Activated CD4-positive, alpha-beta memory T cell treated with anti-CD3 and anti-CD28 coated beads, Interleukin-2, amount 10 ng/mL, durations not matched to agents 7 days and 5 days (primary cell): ENCODE data around the gene PSMD9. TPM values are rescaled to one million over a fixed set of nuclear protein-coding genes. Genes with fewer than 3 reads are reported as not detected.

Source experiments
- CTCF ChIA-PET: fragments of 350-600 bp; sonication (Branson Sonifier 250); formaldehyde crosslinking; loops from one replicate; lab custom pipeline; 2021; ENCODE audit warnings: antibody characterized with exemption, inconsistent platforms; lab: Charles Lee
- POLR2A ChIA-PET: fragments of 350-600 bp; sonication (Branson Sonifier 250); formaldehyde crosslinking; loops from one replicate; lab custom pipeline; 2021; ENCODE audit warnings: antibody characterized with exemption; lab: Charles Lee
- DNase-seq: peaks from one replicate; pipeline ENCODE4 v3.0.0-alpha.2; 2020
- H3K27ac Mint-ChIP-seq: one replicate; pipeline ENCODE4 v1.8.0; 2021; ENCODE audit warnings: mild to moderate bottlenecking, mixed read lengths
- H3K27me3 Mint-ChIP-seq: one replicate; pipeline ENCODE4 v1.8.0; 2021; ENCODE audit warnings: mixed read lengths
- H3K36me3 Mint-ChIP-seq: one replicate; pipeline ENCODE4 v1.8.0; 2021; ENCODE audit warnings: low read depth, mixed read lengths
- H3K4me1 Mint-ChIP-seq: one replicate; pipeline ENCODE4 v1.8.0; 2021; ENCODE audit warnings: mixed read lengths
- H3K4me3 Mint-ChIP-seq: one replicate; pipeline ENCODE4 v1.8.0; 2021; ENCODE audit warnings: mild to moderate bottlenecking, mixed read lengths
- H3K9me3 Mint-ChIP-seq: one replicate; pipeline ENCODE4 v1.8.0; 2021; ENCODE audit warnings: mixed read lengths
- total RNA-seq, 2 experiments: library from RNA; stranded (reverse); gene quantifications; one replicate each; pipeline ENCODE4 v1.2.3, GENCODE V29; 2021

PSMD9 gene
- total RNA-seq, 2 experiments from 2014 or later: 56.3 to 59.7 TPM

DNA sequence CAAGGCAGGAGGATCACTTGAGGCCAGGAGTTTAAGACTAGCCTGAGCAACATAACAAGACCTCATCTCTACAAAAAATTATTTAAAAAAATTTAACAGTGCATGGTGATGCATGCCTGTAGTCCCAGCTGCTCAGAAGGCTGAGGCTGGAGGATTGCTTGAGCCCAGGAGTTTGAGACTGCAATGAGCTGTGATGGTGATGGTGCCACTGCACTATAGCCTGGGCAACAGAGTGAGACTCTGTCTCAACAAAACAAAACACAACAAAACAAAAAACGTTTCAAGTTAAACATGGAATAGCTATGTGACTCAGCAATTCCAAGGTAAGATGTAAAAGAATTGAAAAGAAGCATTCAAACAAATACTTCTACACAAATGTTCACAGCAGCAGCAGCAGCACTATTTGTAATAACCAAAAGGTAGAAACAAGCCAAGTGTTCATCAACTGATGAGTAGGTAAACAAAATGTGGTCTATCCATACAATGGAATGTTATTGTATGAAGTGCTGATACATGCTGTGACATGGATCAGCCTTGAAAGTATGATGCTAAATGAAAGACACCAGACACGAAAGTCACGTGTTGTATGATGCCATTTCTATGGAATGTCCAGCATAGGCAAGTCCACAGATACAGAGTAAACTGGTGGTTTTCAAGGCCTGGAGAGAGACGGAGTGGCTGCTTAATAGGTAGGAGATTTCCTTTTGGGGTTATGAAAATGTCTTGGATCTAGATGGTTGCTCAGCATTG is 61.2 kb downstream of the PSMD9 start:
- no peak for DNase-seq
- H3K4me1 Mint-ChIP-seq: no peaks in the 10 kb centered on the region
- H3K9me3 Mint-ChIP-seq: no peaks in the 10 kb centered on the region
- H3K27me3 Mint-ChIP-seq: peaks cover 4% of the 10 kb centered on the region
- H3K4me3 Mint-ChIP-seq: no peak overlapping the region
- H3K27ac Mint-ChIP-seq: no peak overlapping the region
- ChIA-PET POLR2A (no interaction called here), CTCF (interaction anchor here (0.5 kb wide), 1 partner anchor 93 kb away, joined by 3 read pairs; no protein-coding TSS in a partner anchor)
- H3K36me3 Mint-ChIP-seq: no peaks in the 10 kb centered on the region

DNA sequence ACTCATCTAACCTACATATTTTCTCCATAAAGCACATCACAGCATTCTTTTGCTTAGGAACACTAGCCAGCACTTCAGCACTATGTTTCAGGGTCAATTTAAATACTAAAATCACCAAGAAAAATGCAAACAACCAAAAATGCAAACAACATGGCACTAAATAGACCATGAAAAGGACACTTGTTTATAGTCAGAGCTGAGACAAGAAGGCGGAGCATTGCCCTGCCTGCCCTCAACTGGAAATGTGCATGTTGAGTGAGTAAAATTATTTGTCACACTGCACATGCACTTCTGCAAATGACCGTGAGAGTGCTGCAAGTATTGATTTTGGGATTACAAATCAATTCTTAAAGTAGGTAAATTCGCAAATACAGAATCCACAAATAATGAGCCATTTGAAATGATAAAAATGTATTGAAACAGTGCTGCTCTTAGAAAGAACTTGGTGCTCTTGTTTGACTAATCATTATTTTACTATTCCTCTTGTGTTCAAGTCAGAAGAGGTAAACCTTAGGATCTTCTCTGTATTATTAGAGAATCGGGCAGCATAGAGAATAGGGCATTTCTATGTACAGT is 64.6 kb downstream of the PSMD9 start:
- peaks cover 6% of the 10 kb centered on the region for H3K27me3 Mint-ChIP-seq
- no peaks in the 10 kb centered on the region for H3K9me3 Mint-ChIP-seq
- CTCF ChIA-PET: no interaction called here
- H3K36me3 Mint-ChIP-seq: no peaks in the 10 kb centered on the region
- no peak overlapping the region for H3K27ac Mint-ChIP-seq
- no peak overlapping the region for H3K4me3 Mint-ChIP-seq
- POLR2A ChIA-PET: no interaction called here
- H3K4me1 Mint-ChIP-seq: no peaks in the 10 kb centered on the region
- DNase-seq: no peak

DNA sequence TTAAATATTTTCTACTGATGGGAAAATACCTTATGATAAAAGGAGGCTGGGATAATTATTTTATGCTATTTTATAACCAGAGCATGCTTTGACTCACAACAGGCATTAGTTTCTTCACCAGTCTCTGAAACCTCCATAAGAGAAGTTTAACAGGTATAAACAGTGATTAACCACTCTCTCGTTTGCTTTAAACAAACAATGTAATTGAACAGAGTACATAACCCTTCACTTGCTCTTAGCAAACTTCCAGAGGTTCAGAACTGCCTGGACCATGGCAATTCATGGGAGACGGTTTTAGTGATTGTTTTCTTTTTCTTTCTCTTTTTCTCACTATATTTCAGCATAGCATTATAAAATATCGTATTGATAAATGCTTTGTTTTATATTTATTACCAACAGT is 65.1 kb downstream of the PSMD9 start:
- no peaks in the 10 kb centered on the region for H3K9me3 Mint-ChIP-seq
- ChIA-PET CTCF (no interaction called here), POLR2A (no interaction called here)
- DNase-seq: no peak
- H3K4me3 Mint-ChIP-seq: no peak overlapping the region
- peaks cover 6% of the 10 kb centered on the region for H3K27me3 Mint-ChIP-seq
- H3K36me3 Mint-ChIP-seq: no peaks in the 10 kb centered on the region
- H3K4me1 Mint-ChIP-seq: no peaks in the 10 kb centered on the region
- no peak overlapping the region for H3K27ac Mint-ChIP-seq

DNA sequence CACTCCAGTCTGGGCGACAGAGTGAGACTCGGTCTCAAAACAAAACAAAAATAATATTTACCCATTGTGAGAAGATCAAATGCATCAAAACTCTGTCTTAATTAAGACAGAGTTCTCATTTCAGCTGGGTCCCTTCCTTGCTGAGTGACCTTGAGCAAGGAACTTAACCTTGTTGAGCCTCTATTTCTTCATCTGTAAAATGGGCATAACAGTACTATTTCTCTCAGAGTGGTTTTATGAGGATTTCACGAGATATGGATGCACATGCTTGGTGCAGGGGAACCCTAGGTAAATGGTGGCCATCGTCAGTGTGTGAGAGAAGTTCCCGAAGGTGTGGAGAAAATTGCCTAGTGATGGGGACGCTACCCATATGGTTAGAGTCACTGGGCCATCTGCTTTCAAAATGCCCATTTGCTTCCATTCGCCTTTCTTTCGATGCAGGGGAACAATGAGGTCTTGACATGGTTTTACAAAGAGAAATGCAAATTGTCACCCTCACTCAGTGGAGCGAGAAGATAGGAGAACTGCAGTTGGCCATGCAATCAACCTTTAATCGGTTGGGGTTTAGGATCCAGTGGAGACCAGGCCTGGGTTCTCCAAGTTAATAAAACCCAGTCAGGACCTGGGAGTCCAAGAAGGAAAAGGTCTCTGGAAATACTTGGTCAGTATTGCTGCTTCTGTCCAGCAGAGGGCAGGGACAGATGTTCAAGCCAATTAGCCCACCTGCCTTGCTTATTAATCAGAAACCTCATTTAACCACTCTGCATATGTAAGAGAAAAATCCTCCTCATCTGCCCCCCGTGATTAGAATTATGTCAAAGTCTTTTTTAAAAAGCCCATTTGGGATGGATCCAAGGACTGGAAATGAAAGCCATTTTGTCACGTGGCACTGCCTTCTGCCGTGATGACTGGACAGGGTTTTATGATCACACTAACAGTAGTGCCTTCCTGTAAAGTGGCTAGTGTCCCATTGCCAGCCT is 67.0 kb downstream of the PSMD9 start:
- POLR2A ChIA-PET: no interaction called here

DNA sequence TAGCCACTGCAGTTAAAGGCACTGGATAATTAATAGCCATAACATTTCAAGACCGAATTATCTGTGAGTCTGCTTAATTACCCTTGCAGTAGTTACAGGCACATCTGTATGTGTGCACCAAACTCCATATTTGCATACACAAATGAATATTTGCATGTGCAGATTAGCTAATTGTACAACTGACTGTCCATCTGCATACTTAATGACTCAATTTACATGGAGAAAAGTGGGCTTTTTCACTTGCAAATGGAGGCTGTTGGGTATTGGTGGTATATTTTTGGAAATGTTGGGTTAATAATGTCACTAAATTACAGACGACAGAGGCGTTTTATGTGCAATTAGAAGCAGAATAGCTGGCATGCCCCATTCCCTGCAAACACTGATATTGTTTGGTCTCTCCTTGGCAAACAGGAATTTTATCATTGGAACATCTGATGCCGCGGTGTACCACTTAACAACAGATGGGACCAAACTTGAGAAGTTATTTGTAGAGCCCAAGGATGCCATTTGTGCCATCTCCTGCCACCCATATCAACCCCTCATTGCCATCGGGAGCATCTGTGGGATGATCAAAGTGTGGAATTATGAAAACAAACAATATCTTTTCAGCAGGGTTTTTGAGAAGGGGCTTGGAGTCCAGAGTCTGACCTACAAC is 69.4 kb downstream of the PSMD9 start:
- DNase-seq: no peak
- no peaks in the 10 kb centered on the region for H3K4me1 Mint-ChIP-seq
- H3K4me3 Mint-ChIP-seq: no peak overlapping the region
- POLR2A ChIA-PET: no interaction called here
- no peak overlapping the region for H3K27ac Mint-ChIP-seq
- no peaks in the 10 kb centered on the region for H3K9me3 Mint-ChIP-seq
- CTCF ChIA-PET: no interaction called here
- peaks cover 1% of the 10 kb centered on the region for H3K27me3 Mint-ChIP-seq
- no peaks in the 10 kb centered on the region for H3K36me3 Mint-ChIP-seq

More for the DNA sequence above, 67.0 kb downstream of the PSMD9 start:
- CTCF ChIA-PET: no interaction called here
- H3K4me1 Mint-ChIP-seq: no peaks in the 10 kb centered on the region
- no peak overlapping the region for H3K27ac Mint-ChIP-seq
- no peak overlapping the region for H3K4me3 Mint-ChIP-seq
- H3K36me3 Mint-ChIP-seq: no peaks in the 10 kb centered on the region
- no peaks in the 10 kb centered on the region for H3K9me3 Mint-ChIP-seq
- DNase-seq: no peak
- peaks cover 6% of the 10 kb centered on the region for H3K27me3 Mint-ChIP-seq

DNA sequence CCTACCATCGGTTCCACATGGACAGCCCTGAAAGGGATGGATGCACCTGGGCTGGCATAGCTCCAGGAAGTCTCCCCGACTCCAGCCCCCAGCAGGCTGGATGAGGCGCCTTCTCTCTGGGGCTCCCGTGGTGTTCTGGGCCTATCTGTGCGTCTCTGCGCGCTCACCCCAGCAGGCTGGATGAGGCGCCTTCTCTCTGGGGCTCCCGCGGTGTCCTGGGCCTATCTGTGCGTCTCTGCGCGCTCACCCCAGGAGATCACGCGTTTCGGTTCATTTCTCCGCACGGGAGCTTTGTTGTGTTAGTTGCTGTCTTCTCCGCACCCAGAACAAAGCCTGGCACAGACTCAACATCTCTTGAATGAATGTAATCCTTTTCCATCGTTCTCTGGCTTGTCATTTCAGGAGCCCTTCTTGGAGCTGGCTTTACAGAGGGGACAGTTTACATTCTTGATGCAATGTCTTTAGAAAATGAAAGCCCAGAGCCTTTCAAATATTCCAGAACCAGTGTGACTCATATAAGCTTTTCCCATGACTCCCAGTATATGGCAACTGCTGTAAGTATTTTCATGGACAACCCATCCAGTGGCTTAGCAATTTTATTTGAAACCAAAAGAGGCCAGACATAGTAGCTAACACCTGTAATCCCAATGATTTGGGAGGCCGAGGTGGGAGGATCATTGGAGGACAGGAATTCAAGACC is 70.1 kb downstream of the PSMD9 start:
- Mint-ChIP-seq H3K9me3 (no peaks in the 10 kb centered on the region), H3K27ac (no peak overlapping the region), H3K4me1 (no peaks in the 10 kb centered on the region), H3K4me3 (no peak overlapping the region), H3K27me3 (peaks cover 2% of the 10 kb centered on the region), H3K36me3 (no peaks in the 10 kb centered on the region)
- DNase-seq: no peak
- POLR2A ChIA-PET: no interaction called here
- CTCF ChIA-PET: no interaction called here

DNA sequence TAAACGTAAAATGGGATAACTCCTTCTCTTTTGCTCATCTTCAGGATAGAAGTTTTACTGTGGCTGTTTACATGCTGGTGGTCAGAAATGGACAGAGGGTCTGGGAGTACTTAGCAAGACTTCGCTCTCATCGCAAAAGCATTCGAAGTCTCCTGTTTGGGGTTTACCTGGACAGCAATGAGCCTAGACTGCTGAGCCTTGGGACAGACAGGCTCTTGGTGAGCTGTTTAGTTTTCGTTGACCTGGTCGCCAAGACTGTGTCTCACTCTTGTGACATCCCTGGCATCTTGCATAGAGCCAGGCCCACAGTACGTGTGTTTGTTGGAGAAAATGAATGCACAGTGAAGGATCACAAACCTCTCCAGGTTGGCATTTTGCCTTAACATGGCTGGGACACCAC is 72.0 kb downstream of the PSMD9 start:
- no peaks in the 10 kb centered on the region for H3K4me1 Mint-ChIP-seq
- no peak overlapping the region for H3K4me3 Mint-ChIP-seq
- H3K27ac Mint-ChIP-seq: no peak overlapping the region
- ChIA-PET POLR2A (no interaction called here), CTCF (no interaction called here)
- H3K27me3 Mint-ChIP-seq: peaks cover 5% of the 10 kb centered on the region
- H3K9me3 Mint-ChIP-seq: no peaks in the 10 kb centered on the region
- H3K36me3 Mint-ChIP-seq: no peaks in the 10 kb centered on the region
- no peak for DNase-seq

DNA sequence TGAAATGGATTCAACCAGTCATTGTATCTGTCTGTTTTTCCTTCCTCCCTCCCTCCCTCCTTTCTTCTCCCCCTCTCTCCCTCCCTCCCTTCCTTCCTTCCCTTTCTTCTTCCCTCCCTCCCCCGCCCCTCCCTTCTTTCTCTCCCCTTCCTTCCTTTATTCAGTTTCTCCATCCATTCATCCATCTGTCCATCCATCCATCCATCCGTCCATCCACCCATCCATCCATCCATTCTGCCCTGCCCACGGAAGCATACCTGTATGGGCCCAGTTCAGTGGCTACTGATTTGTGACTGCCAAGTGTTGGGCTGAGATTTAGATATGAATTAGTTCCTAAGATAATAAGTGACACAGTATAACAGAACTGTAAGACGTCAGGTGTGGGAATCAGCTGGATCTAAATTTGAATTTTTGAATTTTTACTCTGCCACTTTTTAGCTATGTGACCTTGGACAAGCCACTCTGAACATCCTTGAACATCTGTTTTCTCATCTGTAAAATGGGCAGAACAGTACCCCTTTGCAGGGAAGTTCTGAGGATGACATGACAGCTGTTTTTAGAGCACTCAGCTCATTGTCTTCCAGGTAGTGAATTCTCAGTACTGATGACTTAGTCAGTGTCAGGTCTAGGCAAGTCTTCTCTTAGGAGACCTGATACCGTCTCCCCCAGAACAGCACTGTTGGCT is 72.7 kb downstream of the PSMD9 start:
- Mint-ChIP-seq H3K9me3 (no peaks in the 10 kb centered on the region), H3K27ac (no peak overlapping the region), H3K4me1 (no peaks in the 10 kb centered on the region), H3K36me3 (no peaks in the 10 kb centered on the region), H3K27me3 (peaks cover 5% of the 10 kb centered on the region), H3K4me3 (no peak overlapping the region)
- DNase-seq: no peak
- ChIA-PET CTCF (interaction anchor here (0.6 kb wide), 1 partner anchor 32 kb away, joined by 3 read pairs; no protein-coding TSS in a partner anchor), POLR2A (interaction anchor here (0.6 kb wide), 1 partner anchor 142 kb away, joined by 3 read pairs; no protein-coding TSS in a partner anchor)

DNA sequence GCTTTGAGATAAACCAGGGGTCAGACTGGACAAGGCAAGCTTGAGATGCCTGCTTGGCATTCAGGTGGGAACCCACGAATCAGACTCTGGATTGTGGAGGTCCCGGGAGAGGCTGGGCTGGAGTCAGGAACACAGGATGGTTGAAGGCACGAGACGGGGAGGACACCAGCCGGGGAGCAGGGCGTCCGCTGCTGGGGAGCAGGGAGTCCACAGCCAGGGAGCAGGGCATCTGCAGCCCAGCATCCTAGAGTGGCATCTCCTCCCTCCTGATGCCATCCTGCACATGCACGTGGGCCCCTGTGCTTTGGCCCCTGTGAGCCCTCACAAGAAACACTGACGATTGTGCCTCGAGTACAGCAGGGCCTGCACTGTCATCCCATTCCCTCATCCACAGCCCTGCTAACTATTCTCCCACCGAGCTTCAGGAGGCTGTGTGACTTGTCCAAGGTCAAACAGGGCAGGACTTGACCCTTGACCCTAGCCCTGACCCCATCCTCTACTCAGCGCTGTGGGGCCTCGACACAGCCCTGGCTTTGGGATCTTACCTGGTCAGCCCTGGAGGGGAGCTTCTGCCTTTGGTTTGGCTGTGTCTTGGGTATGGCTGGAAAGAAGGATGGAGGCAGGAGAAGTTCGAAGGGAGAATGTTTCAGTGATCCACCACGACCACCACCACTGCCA is 74.9 kb downstream of the PSMD9 start:
- CTCF ChIA-PET: interaction anchor here (0.5 kb wide), 1 partner anchor 173 kb away, joined by 4 read pairs; no protein-coding TSS in a partner anchor
- DNase-seq: no peak
- peaks cover 4% of the 10 kb centered on the region for H3K27me3 Mint-ChIP-seq
- H3K4me3 Mint-ChIP-seq: no peak overlapping the region
- H3K4me1 Mint-ChIP-seq: no peaks in the 10 kb centered on the region
- POLR2A ChIA-PET: no interaction called here
- no peaks in the 10 kb centered on the region for H3K36me3 Mint-ChIP-seq
- no peak overlapping the region for H3K27ac Mint-ChIP-seq
- H3K9me3 Mint-ChIP-seq: no peaks in the 10 kb centered on the region

DNA sequence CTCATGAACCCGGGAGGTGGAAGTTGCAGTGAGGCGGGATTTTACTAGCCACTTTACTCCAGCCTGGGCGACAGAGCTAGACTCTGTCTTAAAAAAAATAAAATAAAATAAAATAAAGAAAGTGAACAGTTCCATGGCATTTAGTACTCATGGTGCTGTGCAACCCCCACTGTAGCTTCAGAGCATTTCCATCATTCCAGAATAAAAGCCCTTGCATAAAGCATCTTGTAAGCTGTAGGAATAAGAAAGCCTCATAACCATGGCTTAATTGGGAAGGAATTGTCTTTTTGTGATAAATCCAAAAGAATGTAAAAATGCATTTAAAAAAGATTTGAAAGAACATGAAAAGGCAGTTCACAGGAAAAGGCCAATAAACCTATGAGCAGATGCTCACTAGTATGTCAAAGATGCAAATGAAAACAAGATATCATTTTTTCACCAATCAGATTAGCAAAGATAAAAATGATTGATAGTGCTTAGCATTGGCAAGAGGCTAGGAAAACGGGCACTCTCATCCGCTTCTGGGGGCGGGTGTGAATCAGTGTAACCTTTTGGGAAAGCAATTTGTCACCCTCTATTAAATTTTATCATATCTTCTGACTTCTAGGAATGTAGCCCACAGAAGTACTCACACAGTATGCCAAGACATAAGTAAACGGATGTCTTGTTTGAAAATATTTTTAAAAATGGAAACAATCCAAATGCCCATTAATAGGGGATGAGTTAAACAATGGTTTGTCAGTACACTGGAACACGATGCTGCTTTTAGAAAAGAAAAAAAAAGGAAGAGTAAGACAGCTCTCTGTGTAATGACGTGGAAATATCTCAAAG is 76.4 kb downstream of the PSMD9 start:
- Mint-ChIP-seq H3K27me3 (peaks cover 4% of the 10 kb centered on the region), H3K9me3 (no peaks in the 10 kb centered on the region), H3K36me3 (no peaks in the 10 kb centered on the region), H3K4me1 (no peaks in the 10 kb centered on the region), H3K27ac (no peak overlapping the region), H3K4me3 (no peak overlapping the region)
- ChIA-PET POLR2A (no interaction called here), CTCF (no interaction called here)
- DNase-seq: no peak

DNA sequence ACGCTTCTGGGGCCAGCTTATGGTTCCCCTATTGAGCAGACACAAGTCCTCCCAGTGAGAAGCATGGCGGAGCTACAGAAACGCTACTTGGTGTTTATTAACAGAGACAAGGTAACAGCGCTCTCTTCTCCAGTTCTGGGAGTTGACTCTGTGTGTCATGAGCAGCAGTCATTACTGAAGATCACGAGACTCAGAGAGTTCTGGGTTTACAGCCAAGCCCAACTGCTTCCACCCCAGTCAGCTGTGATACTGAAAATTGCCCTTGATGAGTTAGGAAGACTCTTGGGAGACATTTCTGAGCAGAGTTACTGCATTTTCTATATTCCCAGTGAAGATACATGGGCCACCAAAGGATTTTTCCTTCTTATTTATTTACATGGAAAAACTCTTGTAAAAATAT is 78.4 kb downstream of the PSMD9 start:
- Mint-ChIP-seq H3K9me3 (no peaks in the 10 kb centered on the region), H3K27me3 (peaks cover 4% of the 10 kb centered on the region), H3K36me3 (no peaks in the 10 kb centered on the region), H3K4me1 (no peaks in the 10 kb centered on the region), H3K4me3 (no peak overlapping the region), H3K27ac (no peak overlapping the region)
- DNase-seq: no peak
- ChIA-PET POLR2A (no interaction called here), CTCF (no interaction called here)
